Adrenal gland (tissue), 5 donors: ENCODE results near the gene RPL22.

Experiments used
- POLR2A ChIP-seq, 2 donors: fragments of 450-650 bp; IDR thresholded peaks; one replicate each; pipeline ENCODE4 v1.6.1; 2017; ENCODE audit warnings: antibody characterized with exemption in 2 of 2, mild to moderate bottlenecking in 2 of 2, moderate library complexity in 1 of 2
- TF ChIP-seq, protein P1 (sequence below), 6 experiments: fragments of 450-650 bp in 4 of 6; fragments of 200-600 bp in 2 of 6; sonication (generic) in 1 of 6; IDR thresholded peaks; 1 replicate in 5 of 6; 2 replicates in 1 of 6; pipeline versions ENCODE4 v1.5.1 to v1.8.0; 2016 to 2021; ENCODE audit warnings: antibody characterized with exemption in 6 of 6, mild to moderate bottlenecking in 2 of 6, moderate library complexity in 1 of 6
- donor health status: DM: no; HTN: no; CAD: no.

DNA sequence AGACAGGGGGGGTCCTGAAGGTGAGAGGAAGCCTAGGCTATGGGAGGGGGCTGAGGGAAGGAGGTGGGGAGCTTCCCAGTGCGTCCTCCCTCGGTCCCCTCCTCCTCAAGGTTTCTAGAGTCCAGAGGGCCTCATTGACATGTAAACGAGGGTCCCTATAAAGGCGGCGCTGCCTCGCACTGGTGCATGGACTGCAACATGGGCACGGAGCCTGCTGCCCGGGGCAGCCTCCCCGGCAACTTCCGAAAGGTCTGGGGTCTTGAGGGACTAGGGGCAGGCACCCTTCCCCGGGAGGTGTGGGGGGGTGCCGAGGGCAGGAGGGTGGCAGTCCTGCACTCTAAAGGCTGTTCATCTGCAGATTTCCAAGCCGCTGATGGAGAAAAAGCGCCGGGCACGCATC is 44.6 kb upstream of the RPL22 start, which contains the start of gene HES3:
- TF ChIP-seq POLR2A (IDR thresholded peaks at IDR 0.05) = no peak
- TF ChIP-seq, protein P1, sequence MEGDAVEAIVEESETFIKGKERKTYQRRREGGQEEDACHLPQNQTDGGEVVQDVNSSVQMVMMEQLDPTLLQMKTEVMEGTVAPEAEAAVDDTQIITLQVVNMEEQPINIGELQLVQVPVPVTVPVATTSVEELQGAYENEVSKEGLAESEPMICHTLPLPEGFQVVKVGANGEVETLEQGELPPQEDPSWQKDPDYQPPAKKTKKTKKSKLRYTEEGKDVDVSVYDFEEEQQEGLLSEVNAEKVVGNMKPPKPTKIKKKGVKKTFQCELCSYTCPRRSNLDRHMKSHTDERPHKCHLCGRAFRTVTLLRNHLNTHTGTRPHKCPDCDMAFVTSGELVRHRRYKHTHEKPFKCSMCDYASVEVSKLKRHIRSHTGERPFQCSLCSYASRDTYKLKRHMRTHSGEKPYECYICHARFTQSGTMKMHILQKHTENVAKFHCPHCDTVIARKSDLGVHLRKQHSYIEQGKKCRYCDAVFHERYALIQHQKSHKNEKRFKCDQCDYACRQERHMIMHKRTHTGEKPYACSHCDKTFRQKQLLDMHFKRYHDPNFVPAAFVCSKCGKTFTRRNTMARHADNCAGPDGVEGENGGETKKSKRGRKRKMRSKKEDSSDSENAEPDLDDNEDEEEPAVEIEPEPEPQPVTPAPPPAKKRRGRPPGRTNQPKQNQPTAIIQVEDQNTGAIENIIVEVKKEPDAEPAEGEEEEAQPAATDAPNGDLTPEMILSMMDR (IDR thresholded peaks at IDR 0.05) = no peak
